Esophagus muscularis mucosa (tissue), 3 donors: ENCODE results near the gene THUMPD2.

Experiments used
- CTCF ChIP-seq, 3 experiments: fragments of 200-600 bp in 2 of 3; fragments of 450-650 bp in 1 of 3; sonication (generic) in 2 of 3; IDR thresholded peaks; one replicate each; pipeline ENCODE4 v1.5.1; 2017 to 2019; ENCODE audit warnings: antibody characterized with exemption in 3 of 3, mild to moderate bottlenecking in 2 of 3, moderate library complexity in 1 of 3
- EP300 ChIP-seq: sonication (generic); formaldehyde crosslinking; IDR thresholded peaks from one replicate; pipeline ENCODE4 v1.6.1; 2017; ENCODE audit warnings: antibody characterized with exemption

GRCh38 chr2:39724828-39725144 lies 54.3 kb downstream of the THUMPD2 start:
- TF ChIP-seq CTCF (IDR thresholded peaks at IDR 0.05): no peak
- no peak for TF ChIP-seq EP300
